Stomach (tissue), 9 donors: ENCODE results near the gene SURF2. TPM values are rescaled to one million over a fixed set of nuclear protein-coding genes. Genes with fewer than 3 reads are reported as not detected.
A peak's percentile ranks its signal among the peaks of the same experiment; 100 is the strongest.

ENCODE experiments used
- DNase-seq, 2 donors: peaks; one replicate each; pipeline versions ENCODE4 v3.0.0 to v3.0.0-alpha.2; 2013 to 2019
- H3K27ac ChIP-seq, 5 donors: fragments of 200-600 bp in 4 of 5; sonication (generic) in 4 of 5; one replicate each; pipeline ENCODE4 v1.5.1; 2013 to 2019; ENCODE audit warnings: mild to moderate bottlenecking in 1 of 5, moderate library complexity in 1 of 5
- H3K27me3 ChIP-seq, 3 donors: fragments of 200-600 bp; sonication (generic); one replicate each; pipeline ENCODE4 v1.5.1; 2017 to 2019; ENCODE audit warnings: mixed run types in 1 of 3
- H3K36me3 ChIP-seq, 4 donors: fragments of 200-600 bp; sonication (generic); 1 replicate in 3 of 4; 2 replicates in 1 of 4; pipeline ENCODE4 v1.5.1; 2016 to 2019
- H3K4me1 ChIP-seq, 4 donors: fragments of 200-600 bp; sonication (generic); one replicate each; pipeline ENCODE4 v1.5.1; 2016 to 2019
- H3K4me3 ChIP-seq, 4 donors: fragments of 200-600 bp; sonication (generic) in 3 of 4; one replicate each; pipeline ENCODE4 v1.5.1; 2016 to 2019; ENCODE audit warnings: mild to moderate bottlenecking in 1 of 4
- H3K9me3 ChIP-seq, 4 donors: fragments of 200-600 bp; sonication (generic); one replicate each; pipeline ENCODE4 v1.5.1; 2016 to 2019
- EP300 ChIP-seq: sonication (generic); formaldehyde crosslinking; IDR thresholded peaks from one replicate; pipeline ENCODE4 v1.6.1; 2017; ENCODE audit warnings: antibody characterized with exemption
- POLR2A ChIP-seq, 4 donors: fragments of 450-650 bp; IDR thresholded peaks; one replicate each; pipeline ENCODE4 v1.6.1; 2016; ENCODE audit warnings: antibody characterized with exemption in 4 of 4, control low read depth in 2 of 4, mild to moderate bottlenecking in 1 of 4, moderate library complexity in 1 of 4
- POLR2AphosphoS5 ChIP-seq, 3 donors: sonication (generic); formaldehyde crosslinking; IDR thresholded peaks; one replicate each; pipeline ENCODE4 v1.6.1; 2016; ENCODE audit warnings: antibody characterized with exemption in 3 of 3
- WGBS, 5 donors: extraction: QIAGEN DNeasy Blood & Tissue Kit in 3 of 5; methylation state at CpG; one replicate each; pipeline versions ENCODE4 v1.1.5 to v1.1.7; 2013 to 2018; 5-methylcytosine and 5-hydroxymethylcytosine counted together
- intact Hi-C: fragments of 100-400 bp; cut with DNase I; formaldehyde crosslinking; loops from one replicate; pipeline ENCODE4 v1.15.1; 2023; ENCODE audit warnings: low total_unique reads
- polyA plus RNA-seq, 3 donors: library from polyadenylated mRNA; stranded (reverse); fragments of 200-250 nt; gene quantifications; one replicate each; pipeline ENCODE4 v1.2.3, GENCODE V29; 2013
- total RNA-seq, 5 donors: library from RNA; depleted of rRNA; stranded (reverse); fragments of >200 nt; gene quantifications; one replicate each; pipeline versions ENCODE4 v1.1.0 to v1.2.3, GENCODE V29; 2014 to 2016
- TF ChIP-seq, protein P1 (sequence below), 7 experiments: fragments of 450-650 bp in 4 of 7; fragments of 200-600 bp in 3 of 7; sonication (generic) in 3 of 7; IDR thresholded peaks; one replicate each; pipeline ENCODE4 v1.5.1; 2016 to 2019; ENCODE audit warnings: antibody characterized with exemption in 7 of 7, control low read depth in 2 of 7, mild to moderate bottlenecking in 1 of 7
- donor health status: healthy with polysubstance abuse.
- donor health status: Bipolar disorder and iron deficiency.
- donor health status: healthy.

Gene SURF2
- total and polyA plus RNA-seq, 8 donors, result 1.8 to 75.3 (median 33.2) TPM

DNA sequence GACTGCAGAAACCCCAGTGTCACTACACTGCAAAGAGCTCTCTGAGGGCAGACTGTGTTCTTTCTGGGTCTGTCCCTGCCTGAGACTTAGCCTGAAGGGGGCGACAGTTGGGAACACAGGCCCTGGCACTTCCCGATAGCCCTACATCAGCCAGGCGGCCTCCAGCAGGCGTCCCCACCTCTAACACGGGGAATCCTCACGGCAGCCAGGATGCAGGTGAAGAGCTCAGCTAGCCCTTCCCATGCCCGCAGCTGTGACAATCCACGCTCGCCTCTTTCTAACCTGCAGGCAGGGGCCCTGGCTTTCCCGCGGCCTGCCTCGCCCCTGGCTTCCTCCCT, 14.3 kb upstream of the SURF2 start:
- H3K27me3 ChIP-seq, result no peaks in the 10 kb centered on the region
- 75 to 94% (median 82%) methylated on average over 5 to 12 of the region's 12 CpGs for WGBS, 5 donors
- intact Hi-C loops, result no loop called here
- DNase-seq, result no peak
- no peak for TF ChIP-seq POLR2AphosphoS5 (IDR thresholded peaks at IDR 0.05)
- TF ChIP-seq, protein P1, sequence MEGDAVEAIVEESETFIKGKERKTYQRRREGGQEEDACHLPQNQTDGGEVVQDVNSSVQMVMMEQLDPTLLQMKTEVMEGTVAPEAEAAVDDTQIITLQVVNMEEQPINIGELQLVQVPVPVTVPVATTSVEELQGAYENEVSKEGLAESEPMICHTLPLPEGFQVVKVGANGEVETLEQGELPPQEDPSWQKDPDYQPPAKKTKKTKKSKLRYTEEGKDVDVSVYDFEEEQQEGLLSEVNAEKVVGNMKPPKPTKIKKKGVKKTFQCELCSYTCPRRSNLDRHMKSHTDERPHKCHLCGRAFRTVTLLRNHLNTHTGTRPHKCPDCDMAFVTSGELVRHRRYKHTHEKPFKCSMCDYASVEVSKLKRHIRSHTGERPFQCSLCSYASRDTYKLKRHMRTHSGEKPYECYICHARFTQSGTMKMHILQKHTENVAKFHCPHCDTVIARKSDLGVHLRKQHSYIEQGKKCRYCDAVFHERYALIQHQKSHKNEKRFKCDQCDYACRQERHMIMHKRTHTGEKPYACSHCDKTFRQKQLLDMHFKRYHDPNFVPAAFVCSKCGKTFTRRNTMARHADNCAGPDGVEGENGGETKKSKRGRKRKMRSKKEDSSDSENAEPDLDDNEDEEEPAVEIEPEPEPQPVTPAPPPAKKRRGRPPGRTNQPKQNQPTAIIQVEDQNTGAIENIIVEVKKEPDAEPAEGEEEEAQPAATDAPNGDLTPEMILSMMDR (IDR thresholded peaks at IDR 0.05), result no peak
- no peak for TF ChIP-seq EP300
- no peak for TF ChIP-seq POLR2A (IDR thresholded peaks at IDR 0.05)
- H3K36me3 ChIP-seq, result peaks cover 58 to 78% (median 72%) of the 10 kb centered on the region in 4 donors
- peak overlapping the region in 2 of 5 donors; percentile 21 to 38 for H3K27ac ChIP-seq
- H3K9me3 ChIP-seq, result no peaks in the 10 kb centered on the region
- peaks cover 12 to 48% (median 19%) of the 10 kb centered on the region in 4 donors for H3K4me1 ChIP-seq
- no peak overlapping the region for H3K4me3 ChIP-seq

DNA sequence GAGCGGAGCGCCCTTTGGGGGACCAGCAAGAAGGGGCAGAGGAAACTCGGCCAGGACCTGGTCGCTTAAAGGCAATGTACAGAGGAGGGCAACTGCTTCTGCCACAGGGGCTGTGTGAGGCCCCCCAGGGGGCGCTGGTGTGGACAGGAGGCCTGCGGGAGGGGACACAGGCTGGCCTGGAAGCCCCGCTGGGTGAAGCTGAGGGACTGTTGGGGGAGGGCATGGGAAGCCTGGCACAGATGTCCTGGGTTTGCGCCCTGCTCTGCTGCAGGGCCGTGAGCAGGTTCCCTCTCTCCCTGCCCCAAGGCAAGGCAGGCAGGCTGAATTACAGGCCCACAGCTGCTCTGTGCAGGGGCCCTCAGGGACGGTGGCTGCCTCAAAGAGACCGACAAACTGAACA, 13.8 kb upstream of the SURF2 start:
- Histone ChIP-seq H3K27ac (peak overlapping the region in 2 of 5 donors; percentile 21 to 38), H3K36me3 (peaks cover 58 to 78% (median 72%) of the 10 kb centered on the region in 4 donors), H3K27me3 (no peaks in the 10 kb centered on the region), H3K4me3 (no peak overlapping the region), H3K4me1 (peaks cover 14 to 50% (median 22%) of the 10 kb centered on the region in 4 donors), H3K9me3 (no peaks in the 10 kb centered on the region)
- no peak for DNase-seq
- WGBS, 5 donors, result 76 to 86% (median 85%) methylated on average over 10 to 11 of the region's 11 CpGs
- intact Hi-C loops, result no loop called here
- TF ChIP-seq POLR2AphosphoS5 (IDR thresholded peaks at IDR 0.05), result no peak
- TF ChIP-seq EP300, result no peak
- TF ChIP-seq, protein P1 (IDR thresholded peaks at IDR 0.05), result no peak
- TF ChIP-seq POLR2A (IDR thresholded peaks at IDR 0.05), result no peak

DNA sequence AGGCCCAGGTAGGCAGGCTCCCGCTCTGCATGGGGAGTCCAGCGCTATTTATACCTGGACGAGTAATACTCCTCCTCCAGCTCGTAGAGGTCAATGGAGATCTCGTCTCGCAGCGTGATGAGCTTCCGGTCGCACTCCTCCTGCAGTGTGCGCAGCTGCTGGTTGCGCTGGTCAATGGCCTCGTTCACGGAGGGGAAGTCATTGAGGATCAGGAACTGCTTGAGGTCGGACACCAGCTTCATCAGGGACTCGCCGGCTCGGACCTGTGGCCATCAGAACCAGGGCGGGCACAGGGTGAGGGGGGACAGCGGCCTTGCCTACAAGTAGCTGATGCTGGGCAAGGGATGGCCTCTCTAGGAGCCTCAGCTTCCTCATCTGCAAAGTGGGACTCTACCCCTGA, 12.3 kb upstream of the SURF2 start:
- Histone ChIP-seq H3K9me3 (no peaks in the 10 kb centered on the region), H3K4me1 (peaks cover 16 to 55% (median 29%) of the 10 kb centered on the region in 4 donors), H3K36me3 (peaks cover 58 to 71% (median 70%) of the 10 kb centered on the region in 4 donors), H3K27ac (no peak overlapping the region), H3K27me3 (no peaks in the 10 kb centered on the region), H3K4me3 (no peak overlapping the region)
- intact Hi-C loops, result no loop called here
- WGBS, 5 donors, result 95 to 97% (median 96%) methylated on average over 15 to 19 of the region's 19 CpGs
- DNase-seq, result no peak
- TF ChIP-seq, protein P1 (IDR thresholded peaks at IDR 0.05), result no peak
- TF ChIP-seq EP300, result no peak
- no peak for TF ChIP-seq POLR2AphosphoS5 (IDR thresholded peaks at IDR 0.05)
- no peak for TF ChIP-seq POLR2A (IDR thresholded peaks at IDR 0.05)

DNA sequence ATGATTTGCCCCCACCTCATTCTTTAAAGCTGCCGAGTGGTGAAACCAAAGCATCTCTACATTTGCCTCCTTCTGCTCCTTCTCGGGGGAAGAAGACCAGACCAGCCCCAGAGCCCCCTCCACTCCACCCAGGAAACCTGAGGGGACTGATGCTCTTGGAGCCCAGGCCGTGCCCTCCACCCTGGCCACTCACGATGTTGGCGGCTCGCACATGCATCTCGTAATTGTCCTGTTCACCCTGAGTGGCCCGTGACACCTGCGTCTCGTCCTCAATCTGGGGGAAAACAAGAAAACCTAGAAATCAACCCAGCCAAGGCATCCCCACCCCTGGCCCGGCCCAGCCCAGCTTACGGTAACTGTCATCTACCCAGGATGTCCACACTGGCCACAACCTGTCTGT, 11.4 kb upstream of the SURF2 start:
- no peak overlapping the region for H3K27ac ChIP-seq
- peaks cover 25 to 56% (median 38%) of the 10 kb centered on the region in 4 donors for H3K4me1 ChIP-seq
- H3K4me3 ChIP-seq, result no peak overlapping the region
- DNase-seq, result no peak
- no peaks in the 10 kb centered on the region for H3K27me3 ChIP-seq
- no peaks in the 10 kb centered on the region for H3K9me3 ChIP-seq
- 94 to 98% (median 96%) methylated on average over 9 to 12 of the region's 12 CpGs for WGBS, 5 donors
- intact Hi-C loops, result no loop called here
- peaks cover 58 to 71% (median 70%) of the 10 kb centered on the region in 4 donors for H3K36me3 ChIP-seq
- TF ChIP-seq POLR2AphosphoS5 (IDR thresholded peaks at IDR 0.05) (no peak), EP300 (no peak), POLR2A (IDR thresholded peaks at IDR 0.05) (no peak)
- TF ChIP-seq, protein P1 (IDR thresholded peaks at IDR 0.05), result no peak
